Bronchus fibroblast of lung (primary cell): ENCODE data around the gene GJA10. TPM values are rescaled to one million over a fixed set of nuclear protein-coding genes. Genes with fewer than 3 reads are reported as not detected.

Source experiments
- total RNA-seq: library from RNA; depleted of rRNA; stranded (reverse); fragments of >200 nt; gene quantifications from 2 replicates; pipeline ENCODE4 v1.2.3, GENCODE V29; 2015

The GJA10 gene
- not detected in 2 replicates for total RNA-seq

DNA sequence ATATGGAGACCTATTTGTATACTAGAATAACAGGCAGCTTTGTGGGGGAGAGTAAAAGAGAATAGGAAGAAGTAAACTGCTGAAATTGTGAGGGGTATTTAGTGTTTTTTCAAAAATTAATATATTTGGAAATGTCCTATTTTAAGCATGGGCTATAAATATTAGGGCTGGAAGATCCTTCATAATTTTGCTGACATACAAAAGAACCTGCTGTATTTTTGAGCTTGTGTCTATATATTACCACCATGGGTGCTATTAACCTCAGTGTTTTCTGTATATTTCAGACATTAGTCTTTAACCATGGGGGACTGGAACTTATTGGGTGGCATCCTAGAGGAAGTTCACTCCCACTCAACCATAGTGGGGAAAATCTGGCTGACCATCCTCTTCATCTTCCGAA is at the start of gene GJA10:
GJA10 (plus strand) TSS at position 301 of the 400 bp plus-strand sequence; CDS start at position 301, 0 bp downstream.

Other genes with a start within 250 kb of the GJA10 start
- gene MDN1, start 74.7 kb upstream of the GJA10 start, total RNA-seq, result 8.5 and 9.4 TPM in 2 replicates
- 5.4 and 6.4 TPM in 2 replicates for gene CASP8AP2, start 64.6 kb upstream of the GJA10 start, total RNA-seq